ENCODE measurements around the gene SLC35G1. TPM values are rescaled to one million over a fixed set of nuclear protein-coding genes. Genes with fewer than 3 reads are reported as not detected.

SLC35G1 gene
- total RNA-seq, 4 donors from 2014 or later, result 21.1 to 69.7 (median 68.3) TPM; not detected in 1

- H3K4me1 ChIP-seq, result peaks cover 0 to 8% (median 0%) of the 10 kb centered on the region in 4 donors
- no peaks in the 10 kb centered on the region for H3K27me3 ChIP-seq
- H3K36me3 ChIP-seq, result no peaks in the 10 kb centered on the region
- H3K27ac ChIP-seq, result no peak overlapping the region
- TF ChIP-seq CTCF (IDR thresholded peaks at IDR 0.05) (no peak), POLR2A (IDR thresholded peaks at IDR 0.05) (no peak)
- H3K4me3 ChIP-seq, result no peak overlapping the region
- no peak for DNase-seq
- H3K9me3 ChIP-seq, result no peaks in the 10 kb centered on the region
Measured at GRCh38 chr10:93874309-93875031, 19.3 kb upstream of the SLC35G1 start.

- Histone ChIP-seq H3K4me1 (peaks cover 0 to 8% (median 0%) of the 10 kb centered on the region in 4 donors), H3K27ac (no peak overlapping the region), H3K4me3 (no peak overlapping the region), H3K27me3 (no peaks in the 10 kb centered on the region), H3K36me3 (no peaks in the 10 kb centered on the region), H3K9me3 (no peaks in the 10 kb centered on the region)
- TF ChIP-seq POLR2A (IDR thresholded peaks at IDR 0.05) (no peak), CTCF (IDR thresholded peaks at IDR 0.05) (no peak)
- no peak for DNase-seq
Measured at GRCh38 chr10:93875032-93875358, 18.8 kb upstream of the SLC35G1 start.

GRCh38 chr10:93876381-93876780 is 17.4 kb upstream of the SLC35G1 start:
- no peak overlapping the region for H3K4me3 ChIP-seq
- no peak for DNase-seq
- no peak for TF ChIP-seq CTCF (IDR thresholded peaks at IDR 0.05)
- TF ChIP-seq POLR2A (IDR thresholded peaks at IDR 0.05), result no peak
- no peaks in the 10 kb centered on the region for H3K27me3 ChIP-seq
- H3K4me1 ChIP-seq, result peaks cover 0 to 8% (median 0%) of the 10 kb centered on the region in 4 donors
- H3K9me3 ChIP-seq, result no peaks in the 10 kb centered on the region
- H3K27ac ChIP-seq, result no peak overlapping the region
- no peaks in the 10 kb centered on the region for H3K36me3 ChIP-seq

- no peaks in the 10 kb centered on the region for H3K36me3 ChIP-seq
- no peak overlapping the region for H3K4me3 ChIP-seq
- no peak for DNase-seq
- TF ChIP-seq CTCF (IDR thresholded peaks at IDR 0.05) (no peak), POLR2A (IDR thresholded peaks at IDR 0.05) (no peak)
- no peaks in the 10 kb centered on the region for H3K4me1 ChIP-seq
- H3K27me3 ChIP-seq, result no peaks in the 10 kb centered on the region
- H3K27ac ChIP-seq, result no peak overlapping the region
- no peaks in the 10 kb centered on the region for H3K9me3 ChIP-seq
Measured at GRCh38 chr10:93879273-93879672, 14.5 kb upstream of the SLC35G1 start.

- no peaks in the 10 kb centered on the region for H3K36me3 ChIP-seq
- no peaks in the 10 kb centered on the region for H3K9me3 ChIP-seq
- H3K27me3 ChIP-seq, result no peaks in the 10 kb centered on the region
- TF ChIP-seq CTCF (IDR thresholded peaks at IDR 0.05), result no peak
- no peak for TF ChIP-seq POLR2A (IDR thresholded peaks at IDR 0.05)
- H3K27ac ChIP-seq, result peak overlapping the region; percentile 44 to 72 (median 64)
- no peak for DNase-seq
- peaks cover 0 to 13% (median 4%) of the 10 kb centered on the region in 4 donors for H3K4me1 ChIP-seq
- H3K4me3 ChIP-seq, result peak overlapping the region; percentile 58 to 93 (median 76)
Measured at GRCh38 chr10:93894516-93895378, 969 bp downstream of the SLC35G1 start.
